Karpas-422 (cell line): Measurements from ENCODE around the gene CHST11. TPM values are rescaled to one million over a fixed set of nuclear protein-coding genes. Genes with fewer than 3 reads are reported as not detected.

Source experiments
- DNase-seq: peaks from one replicate; pipeline ENCODE4 v3.0.0-alpha.2; 2015
- H2AFZ ChIP-seq: fragments of 200-600 bp; sonication (generic); 2 replicates; pipeline ENCODE4 v1.6.1; 2014; ENCODE audit warnings: antibody characterized with exemption, low read length, mixed read lengths
- H3K27ac ChIP-seq: fragments of 200-600 bp; sonication (generic); 2 replicates; pipeline ENCODE4 v1.5.1; 2014; ENCODE audit warnings: mild to moderate bottlenecking, low read length, moderate library complexity
- H3K27me3 ChIP-seq: fragments of 200-600 bp; sonication (generic); 2 replicates; pipeline ENCODE4 v1.6.1; 2014; ENCODE audit warnings: low read length, mixed read lengths
- H3K36me3 ChIP-seq: fragments of 200-600 bp; sonication (generic); 2 replicates; pipeline ENCODE4 v1.6.1; 2014; ENCODE audit warnings: low read length, mixed read lengths; ENCODE audit not compliant: insufficient read depth
- H3K4me1 ChIP-seq: fragments of 200-600 bp; sonication (generic); 2 replicates; pipeline ENCODE4 v1.6.1; 2014; ENCODE audit warnings: mild to moderate bottlenecking, low read length, mixed read lengths
- H3K4me2 ChIP-seq: fragments of 200-600 bp; sonication (generic); 2 replicates; pipeline ENCODE4 v1.6.1; 2014; ENCODE audit warnings: low read length, low read depth, mild to moderate bottlenecking; ENCODE audit not compliant: poor library complexity, severe bottlenecking
- H3K4me3 ChIP-seq: fragments of 200-600 bp; sonication (generic); 2 replicates; pipeline ENCODE4 v1.5.1; 2014; ENCODE audit warnings: mild to moderate bottlenecking, antibody characterized with exemption, low read length, mixed read lengths
- H3K79me2 ChIP-seq: fragments of 200-600 bp; sonication (generic); 2 replicates; pipeline ENCODE4 v1.6.1; 2014; ENCODE audit warnings: mild to moderate bottlenecking, low read length, mixed read lengths
- H3K9ac ChIP-seq: fragments of 200-600 bp; sonication (generic); 2 replicates; pipeline ENCODE4 v1.6.0; 2014; ENCODE audit warnings: low read length
- H3K9me2 ChIP-seq: fragments of 200-600 bp; sonication (generic), shearing (Covaris generic); replicated peaks from 2 replicates; pipeline ENCODE4 v1.6.0; 2014; ENCODE audit warnings: mild to moderate bottlenecking, low read length, moderate library complexity; ENCODE audit not compliant: insufficient read depth
- H3K9me3 ChIP-seq: fragments of 300-700, 200-600 bp; sonication (generic); 2 replicates; pipeline ENCODE4 v1.6.1; 2014; ENCODE audit warnings: low read length, mixed read lengths
- H4K20me1 ChIP-seq: fragments of 200-600 bp; sonication (generic); 2 replicates; pipeline ENCODE4 v1.6.1; 2014; ENCODE audit warnings: mild to moderate bottlenecking, antibody characterized with exemption, low read length, low read depth; ENCODE audit not compliant: insufficient read depth
- total RNA-seq: library from RNA; depleted of rRNA; stranded (reverse); fragments of >200 nt; shearing (Covaris generic); gene quantifications from 2 replicates; pipeline ENCODE4 v1.2.3, GENCODE V29; 2014; ENCODE audit warnings: low replicate concordance

The CHST11 gene
- total RNA-seq, 1 experiment from 2014 or later, result not detected

GRCh38 chr12:104593482-104593881 lies 136.7 kb downstream of the CHST11 start:
- H2AFZ ChIP-seq, result no peak overlapping the region
- H3K9ac ChIP-seq, result no peak overlapping the region
- no peaks in the 10 kb centered on the region for H3K27me3 ChIP-seq
- H4K20me1 ChIP-seq, result no peaks in the 10 kb centered on the region
- H3K79me2 ChIP-seq, result no peaks in the 10 kb centered on the region
- no peaks in the 10 kb centered on the region for H3K9me3 ChIP-seq
- H3K4me3 ChIP-seq, result no peak overlapping the region
- peaks cover 10% of the 10 kb centered on the region for H3K4me1 ChIP-seq
- no peak for DNase-seq
- no peak overlapping the region for H3K27ac ChIP-seq
- no peaks in the 10 kb centered on the region for H3K36me3 ChIP-seq
- no peak overlapping the region for H3K4me2 ChIP-seq
- H3K9me2 ChIP-seq, result no peaks in the 10 kb centered on the region

GRCh38 chr12:104596134-104596799 lies 139.5 kb downstream of the CHST11 start:
- no peak overlapping the region for H3K4me2 ChIP-seq
- H3K27ac ChIP-seq, result no peak overlapping the region
- H3K4me1 ChIP-seq, result peaks cover 5% of the 10 kb centered on the region
- H3K36me3 ChIP-seq, result no peaks in the 10 kb centered on the region
- H3K9me2 ChIP-seq, result no peaks in the 10 kb centered on the region
- H2AFZ ChIP-seq, result no peak overlapping the region
- no peak overlapping the region for H3K4me3 ChIP-seq
- no peak overlapping the region for H3K9ac ChIP-seq
- no peaks in the 10 kb centered on the region for H4K20me1 ChIP-seq
- no peaks in the 10 kb centered on the region for H3K79me2 ChIP-seq
- H3K27me3 ChIP-seq, result no peaks in the 10 kb centered on the region
- DNase-seq, result no peak
- no peaks in the 10 kb centered on the region for H3K9me3 ChIP-seq

GRCh38 chr12:104596898-104597843 lies 140.4 kb downstream of the CHST11 start:
- no peak overlapping the region for H3K4me3 ChIP-seq
- H4K20me1 ChIP-seq, result no peaks in the 10 kb centered on the region

GRCh38 chr12:104598342-104599271 lies 141.9 kb downstream of the CHST11 start:
- H3K79me2 ChIP-seq, result no peaks in the 10 kb centered on the region
- no peaks in the 10 kb centered on the region for H3K4me1 ChIP-seq

More at GRCh38 chr12:104596898-104597843, 140.4 kb downstream of the CHST11 start:
- Histone ChIP-seq H2AFZ (no peak overlapping the region), H3K4me1 (no peaks in the 10 kb centered on the region), H3K4me2 (no peak overlapping the region), H3K27me3 (no peaks in the 10 kb centered on the region), H3K9me3 (no peaks in the 10 kb centered on the region), H3K9ac (no peak overlapping the region), H3K79me2 (no peaks in the 10 kb centered on the region), H3K27ac (no peak overlapping the region), H3K36me3 (no peaks in the 10 kb centered on the region), H3K9me2 (no peaks in the 10 kb centered on the region)
- no peak for DNase-seq

GRCh38 chr12:104599272-104600035 lies 142.7 kb downstream of the CHST11 start:
- Histone ChIP-seq H3K27me3 (no peaks in the 10 kb centered on the region), H3K9me2 (no peaks in the 10 kb centered on the region), H3K27ac (no peak overlapping the region), H3K36me3 (no peaks in the 10 kb centered on the region), H3K4me3 (no peak overlapping the region), H3K9me3 (no peaks in the 10 kb centered on the region), H3K9ac (no peak overlapping the region), H3K79me2 (no peaks in the 10 kb centered on the region), H3K4me2 (no peak overlapping the region), H3K4me1 (no peaks in the 10 kb centered on the region), H2AFZ (no peak overlapping the region), H4K20me1 (no peaks in the 10 kb centered on the region)
- DNase-seq, result no peak

More at GRCh38 chr12:104598342-104599271, 141.9 kb downstream of the CHST11 start:
- no peaks in the 10 kb centered on the region for H3K36me3 ChIP-seq
- H3K27me3 ChIP-seq, result no peaks in the 10 kb centered on the region
- H3K4me3 ChIP-seq, result no peak overlapping the region
- no peaks in the 10 kb centered on the region for H4K20me1 ChIP-seq
- H3K27ac ChIP-seq, result no peak overlapping the region
- no peak overlapping the region for H2AFZ ChIP-seq
- H3K4me2 ChIP-seq, result no peak overlapping the region
- DNase-seq, result no peak
- H3K9me2 ChIP-seq, result no peaks in the 10 kb centered on the region
- H3K9ac ChIP-seq, result no peak overlapping the region
- H3K9me3 ChIP-seq, result no peaks in the 10 kb centered on the region

- H3K27me3 ChIP-seq, result no peaks in the 10 kb centered on the region
- no peak overlapping the region for H3K4me2 ChIP-seq
- no peaks in the 10 kb centered on the region for H3K9me2 ChIP-seq
- H3K4me1 ChIP-seq, result 0 out of 2 replicates have a peak, but pooled peaks cover 2% of the 10 kb centered on the region
- no peaks in the 10 kb centered on the region for H3K9me3 ChIP-seq
- H3K4me3 ChIP-seq, result no peak overlapping the region
- H2AFZ ChIP-seq, result no peak overlapping the region
- no peaks in the 10 kb centered on the region for H3K79me2 ChIP-seq
- H3K9ac ChIP-seq, result no peak overlapping the region
- DNase-seq, result no peak
- H3K27ac ChIP-seq, result no peak overlapping the region
- H3K36me3 ChIP-seq, result no peaks in the 10 kb centered on the region
- H4K20me1 ChIP-seq, result no peaks in the 10 kb centered on the region
These were observed 143.4 kb downstream of the CHST11 start for GRCh38 chr12:104600036-104600712.
